Skin epidermis (tissue), 12 donors: Measurements from ENCODE around the gene PTGS1.
"Not testable (repeated sequence)": the region's sequence is repeated elsewhere in the genome, so short reads cannot be mapped to it uniquely, and the experiment has no call there.

Experiments
- H3K27ac ChIP-seq, 21 experiments: fragments of 200-600 bp; sonication (generic) in 11 of 21; one replicate each; pipeline ENCODE4 v1.5.0; 2020; ENCODE audit warnings: mild to moderate bottlenecking in 3 of 21, inconsistent platforms in 2 of 21, moderate library complexity in 2 of 21
- H3K4me3 ChIP-seq, 7 experiments: fragments of 200-600 bp; sonication (generic) in 2 of 7; one replicate each; pipeline ENCODE4 v1.5.0; 2020; ENCODE audit warnings: inconsistent platforms in 2 of 7, mild to moderate bottlenecking in 2 of 7, moderate library complexity in 1 of 7

The PTGS1 gene

DNA sequence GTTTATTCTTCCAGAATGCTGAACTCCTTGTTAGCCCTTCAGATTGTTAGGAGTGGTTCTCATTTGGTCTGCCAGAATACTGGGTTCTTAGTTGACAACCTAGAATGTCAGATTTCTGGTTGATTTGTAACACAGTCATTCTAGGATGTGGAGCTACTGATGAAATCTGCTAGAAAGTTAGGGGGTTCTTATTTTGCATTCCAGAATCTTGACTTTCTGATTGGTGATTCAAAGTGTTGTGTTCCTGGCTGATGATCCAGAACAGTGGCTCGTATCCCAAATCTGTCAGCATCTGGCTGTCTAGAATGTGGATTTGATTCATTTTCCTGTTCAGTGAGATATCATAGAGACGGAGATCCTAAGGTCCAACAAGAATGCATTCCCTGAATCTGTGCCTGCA is 21.9 kb downstream of the PTGS1 start:
- H3K27ac ChIP-seq = no peak overlapping the region

GRCh38 chr9:122393284-122393983 is 22.6 kb downstream of the PTGS1 start:
- Histone ChIP-seq H3K27ac (peak overlapping the region in 10 of 21 experiments; percentile 7 to 77 (median 51)), H3K4me3 (no peak overlapping the region)

More for the DNA sequence above, 21.9 kb downstream of the PTGS1 start:
- H3K4me3 ChIP-seq = no peak overlapping the region

- H3K4me3 ChIP-seq = no peak overlapping the region
- H3K27ac ChIP-seq = peak overlapping the region in 16 of 21 experiments; percentile 4 to 77 (median 46)
Measured at GRCh38 chr9:122394265-122395125, 23.7 kb downstream of the PTGS1 start.

DNA sequence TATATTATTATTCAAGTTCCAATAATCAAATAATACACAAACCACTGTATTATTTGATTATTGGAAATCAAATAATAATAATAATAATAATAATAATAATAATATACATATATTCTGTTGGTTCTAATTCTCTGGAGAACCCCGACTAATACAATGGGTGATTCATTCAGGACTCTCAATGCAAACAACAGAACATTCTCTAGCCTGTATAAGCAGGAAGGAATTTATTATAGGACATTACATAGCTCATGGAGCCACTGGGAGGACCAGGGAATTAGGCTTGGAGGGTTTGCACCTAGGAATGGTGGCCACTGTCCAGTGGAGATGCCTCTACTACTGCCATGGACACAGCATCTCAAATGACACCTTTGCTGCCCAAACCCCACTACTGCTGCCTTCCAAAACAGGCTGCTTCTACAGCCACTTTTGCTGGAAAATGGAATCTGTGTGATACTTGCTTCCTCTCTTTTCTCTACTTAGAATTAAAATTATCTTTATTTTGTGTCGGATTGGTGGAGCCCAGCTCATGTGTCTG is 25.9 kb downstream of the PTGS1 start:
- H3K4me3 ChIP-seq = no peak overlapping the region
- H3K27ac ChIP-seq = no peak overlapping the region

- Histone ChIP-seq H3K27ac (no peak overlapping the region), H3K4me3 (no peak overlapping the region)
Measured at GRCh38 chr9:122397749-122398148, 26.9 kb downstream of the PTGS1 start.

GRCh38 chr9:122398371-122398924 is 27.6 kb downstream of the PTGS1 start:
- no peak overlapping the region for H3K4me3 ChIP-seq
- no peak overlapping the region for H3K27ac ChIP-seq

DNA sequence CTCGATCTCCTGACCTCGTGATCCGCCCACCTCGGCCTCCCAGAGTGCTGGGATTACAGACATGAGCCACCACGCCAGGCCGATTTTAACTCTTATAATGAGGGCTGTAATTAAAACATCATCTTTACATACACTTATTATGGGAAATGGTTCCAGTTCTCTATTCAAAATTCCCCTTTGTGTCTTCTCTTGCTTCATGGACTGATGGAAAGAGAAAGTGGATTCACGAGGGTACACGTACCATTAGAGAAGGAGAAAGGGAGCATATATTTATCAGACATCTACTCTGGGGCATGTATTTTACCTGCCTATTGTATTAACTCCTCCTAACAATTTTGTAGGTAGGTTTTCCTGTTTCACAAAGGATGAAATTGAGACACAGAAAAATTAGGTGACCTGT is 31.1 kb downstream of the PTGS1 start:
- no peak overlapping the region for H3K4me3 ChIP-seq
- H3K27ac ChIP-seq = peak overlapping the region in 1 of 21 experiments; percentile 30

DNA sequence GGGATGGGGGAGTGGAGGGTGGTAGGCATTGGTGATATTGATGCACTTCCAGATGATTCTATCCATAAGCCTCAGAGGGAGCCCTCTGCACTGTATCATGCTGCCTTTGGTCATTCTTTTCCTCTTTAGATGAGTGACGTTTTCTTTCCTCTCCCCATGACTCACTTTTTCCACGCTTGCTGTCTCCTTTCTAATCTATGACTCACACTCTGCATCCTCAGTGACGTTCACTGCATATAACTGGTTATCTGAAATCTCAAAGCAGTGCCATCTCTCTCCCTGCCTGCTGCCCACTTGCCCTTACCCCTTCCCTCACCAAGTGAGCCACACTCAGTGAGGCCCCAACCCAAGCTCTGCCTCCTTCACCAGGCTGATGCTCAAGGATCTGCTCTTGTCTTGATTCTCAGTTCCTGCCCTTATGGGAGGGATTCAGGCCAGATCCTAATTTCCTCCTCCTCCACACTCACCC is 31.6 kb downstream of the PTGS1 start:
- H3K27ac ChIP-seq = peak overlapping the region in 2 of 21 experiments; percentile 18 to 30
- H3K4me3 ChIP-seq = no peak overlapping the region

DNA sequence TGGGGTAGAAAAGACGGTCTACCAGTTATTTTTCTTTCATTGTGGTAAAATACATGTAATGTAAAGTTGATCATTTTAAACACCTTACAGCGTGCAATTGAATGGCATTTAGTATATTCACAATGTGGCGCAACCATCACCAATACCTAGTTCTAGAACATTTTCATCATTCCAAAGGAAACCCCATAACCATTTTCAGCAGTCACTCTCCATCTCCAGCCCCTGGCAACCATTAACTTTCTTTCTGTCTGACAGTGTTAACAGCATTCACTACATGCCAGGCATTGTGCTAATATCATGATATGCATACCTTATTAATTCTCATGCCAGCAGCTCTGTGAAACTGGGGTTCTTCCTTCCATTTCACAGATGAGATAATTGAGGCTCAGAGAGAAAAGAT is 32.0 kb downstream of the PTGS1 start:
- peak overlapping the region in 2 of 21 experiments; percentile 18 to 25 for H3K27ac ChIP-seq
- no peak overlapping the region for H3K4me3 ChIP-seq

- no peak overlapping the region for H3K4me3 ChIP-seq
- H3K27ac ChIP-seq = peak overlapping the region in 1 of 21 experiments; percentile 25
Measured at GRCh38 chr9:122403381-122404000, 32.7 kb downstream of the PTGS1 start.

- H3K27ac ChIP-seq = not testable (repeated sequence)
- H3K4me3 ChIP-seq = peak overlapping the region in 2 of 7 experiments; percentile 2 to 31
Measured at GRCh38 chr9:122405304-122406069, 34.7 kb downstream of the PTGS1 start.

GRCh38 chr9:122406070-122406890 is 35.5 kb downstream of the PTGS1 start:
- H3K4me3 ChIP-seq = peak overlapping the region in 4 of 7 experiments; percentile 2 to 31 (median 16)
- H3K27ac ChIP-seq = peak overlapping the region in 1 of 21 experiments; percentile 25

GRCh38 chr9:122414108-122414507 is 43.3 kb downstream of the PTGS1 start:
- H3K27ac ChIP-seq, H3K4me3 ChIP-seq: not testable (repeated sequence)

- H3K27ac ChIP-seq = no peak overlapping the region
Measured at GRCh38 chr9:122418016-122418415, 47.2 kb downstream of the PTGS1 start.

DNA sequence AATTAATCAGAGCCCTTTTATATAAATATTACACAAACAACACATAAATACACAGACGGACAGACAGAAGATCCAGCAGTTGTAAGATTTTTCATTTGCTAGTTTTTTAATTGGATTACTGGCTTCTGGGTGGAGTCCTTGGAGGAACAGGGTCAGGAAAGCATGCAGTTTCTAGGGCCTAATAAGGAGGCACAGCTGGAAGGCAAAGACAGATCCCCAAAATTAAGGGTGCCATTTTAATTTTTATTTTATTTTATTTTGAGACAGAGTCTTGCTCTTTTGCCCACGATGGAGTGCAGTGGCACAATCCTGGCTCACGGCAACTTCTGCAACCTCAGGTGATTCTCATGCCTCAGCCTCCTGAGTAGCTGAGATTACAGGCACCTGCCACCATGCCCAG is 49.5 kb downstream of the PTGS1 start:
- Histone ChIP-seq H3K27ac (no peak overlapping the region), H3K4me3 (no peak overlapping the region)

More at GRCh38 chr9:122418016-122418415, 47.2 kb downstream of the PTGS1 start:
- H3K4me3 ChIP-seq = no peak overlapping the region

DNA sequence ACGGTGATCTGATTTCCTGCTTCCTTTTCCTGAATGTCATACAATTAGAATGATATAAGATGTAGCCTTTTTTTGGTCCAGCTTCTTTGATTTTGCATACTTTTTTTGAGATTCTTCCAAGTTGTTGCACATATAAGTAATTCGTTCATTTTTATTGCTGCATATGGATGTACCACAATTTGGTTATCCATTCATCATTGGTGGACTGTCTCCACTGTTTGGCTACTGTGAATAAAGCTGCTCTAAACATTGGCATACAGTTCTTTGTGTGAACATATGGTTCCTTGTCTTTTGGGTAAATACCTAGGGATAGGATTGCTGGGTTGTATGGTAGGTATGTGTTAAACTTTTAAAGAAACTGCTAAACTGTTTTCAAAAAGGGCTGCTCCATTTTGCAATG is 54.3 kb downstream of the PTGS1 start:
- Histone ChIP-seq H3K27ac (no peak overlapping the region), H3K4me3 (no peak overlapping the region)

DNA sequence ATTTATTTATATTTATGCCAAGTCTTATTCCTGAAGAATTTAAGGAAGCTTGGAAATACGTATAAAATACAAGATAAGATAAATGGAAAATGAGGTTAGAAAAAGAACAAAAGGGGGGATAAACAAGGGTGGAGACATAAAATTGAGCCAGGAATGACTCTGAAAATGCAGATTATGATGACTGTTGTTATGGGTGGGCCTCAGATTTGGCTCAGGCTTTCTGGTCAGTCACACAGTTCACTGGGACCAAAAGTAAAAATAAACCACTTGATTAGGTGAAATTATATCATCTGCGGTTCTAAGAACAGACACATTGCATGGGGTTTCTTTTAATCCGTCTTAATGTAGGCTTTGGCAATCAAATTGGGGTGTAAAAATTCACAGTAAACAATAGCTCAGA is 55.9 kb downstream of the PTGS1 start:
- no peak overlapping the region for H3K4me3 ChIP-seq
- H3K27ac ChIP-seq = no peak overlapping the region

DNA sequence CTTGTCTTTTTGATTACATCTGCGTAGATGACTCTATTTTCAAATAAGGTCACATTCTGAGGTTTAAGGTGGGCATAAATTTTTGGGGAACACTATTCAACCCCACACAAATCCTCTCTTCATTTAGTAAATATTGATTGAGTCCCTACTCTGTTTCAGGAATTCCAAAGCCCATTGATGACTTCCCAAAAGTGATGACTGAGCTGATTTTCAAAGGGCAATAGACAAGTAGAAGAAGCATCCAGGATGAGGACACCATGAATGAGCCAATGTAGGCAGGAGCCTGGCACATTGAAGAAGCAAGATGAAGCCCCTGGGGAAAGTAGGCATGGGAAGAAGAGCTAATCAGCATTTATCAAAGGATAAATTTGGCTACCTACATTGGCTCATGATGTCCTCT is 71.7 kb downstream of the PTGS1 start:
- no peak overlapping the region for H3K4me3 ChIP-seq
- no peak overlapping the region for H3K27ac ChIP-seq
